ENCODE measurements around the gene TMEFF1. TPM values are rescaled to one million over a fixed set of nuclear protein-coding genes. Genes with fewer than 3 reads are reported as not detected.

TMEFF1 gene
- total RNA-seq, 3 donors from 2014 or later, result 0.38 to 0.98 TPM; not detected in 1

- no peaks in the 10 kb centered on the region for H3K4me1 ChIP-seq (ENCODE audit: low read depth)
- H3K36me3 ChIP-seq (ENCODE audit: low read depth), result no peaks in the 10 kb centered on the region
- DNase-seq (no peak), ATAC-seq (no peak)
- intact Hi-C loops (cut with DNase I, micrococcal nuclease), result no loop called here
- no peak overlapping the region for H3K4me3 ChIP-seq
- H3K9me3 ChIP-seq, result no peaks in the 10 kb centered on the region
- no peak for TF ChIP-seq CTCF (IDR thresholded peaks at IDR 0.05)
Observed at GRCh38 chr9:100466171-100466828, 6.6 kb upstream of the TMEFF1 start.

GRCh38 chr9:100466829-100467221 lies 6.1 kb upstream of the TMEFF1 start:
- TF ChIP-seq CTCF (IDR thresholded peaks at IDR 0.05), result no peak
- Histone ChIP-seq H3K4me3 (no peak overlapping the region), H3K9me3 (no peaks in the 10 kb centered on the region), H3K36me3 (ENCODE audit: low read depth) (no peaks in the 10 kb centered on the region), H3K4me1 (ENCODE audit: low read depth) (no peaks in the 10 kb centered on the region)
- intact Hi-C loops (cut with DNase I, micrococcal nuclease), result no loop called here
- ATAC-seq, result no peak
- no peak for DNase-seq

- intact Hi-C loops (cut with DNase I, micrococcal nuclease), result no loop called here
- no peak for TF ChIP-seq CTCF (IDR thresholded peaks at IDR 0.05)
- DNase-seq (no peak), ATAC-seq (no peak)
- no peaks in the 10 kb centered on the region for H3K9me3 ChIP-seq
- no peaks in the 10 kb centered on the region for H3K36me3 ChIP-seq (ENCODE audit: low read depth)
- no peak overlapping the region for H3K4me3 ChIP-seq
- peaks cover 3% of the 10 kb centered on the region for H3K4me1 ChIP-seq (ENCODE audit: low read depth)
Observed at GRCh38 chr9:100468041-100468440, 4.9 kb upstream of the TMEFF1 start.

- intact Hi-C loops (cut with DNase I, micrococcal nuclease), result no loop called here
- no peak for TF ChIP-seq CTCF (IDR thresholded peaks at IDR 0.05)
- ATAC-seq (no peak), DNase-seq (no peak)
- no peak overlapping the region for H3K4me3 ChIP-seq
- H3K9me3 ChIP-seq, result no peaks in the 10 kb centered on the region
- H3K4me1 ChIP-seq (ENCODE audit: low read depth), result peaks cover 6% of the 10 kb centered on the region
- no peaks in the 10 kb centered on the region for H3K36me3 ChIP-seq (ENCODE audit: low read depth)
Observed at GRCh38 chr9:100472268-100472667, 681 bp upstream of the TMEFF1 start.

GRCh38 chr9:100473276-100474081 lies 530 bp downstream of the TMEFF1 start:
- Histone ChIP-seq H3K4me3 (no peak overlapping the region), H3K4me1 (ENCODE audit: low read depth) (peaks cover 6% of the 10 kb centered on the region), H3K36me3 (ENCODE audit: low read depth) (no peaks in the 10 kb centered on the region), H3K9me3 (no peaks in the 10 kb centered on the region)
- ATAC-seq (peak; percentile 76), DNase-seq (peak in 2 of 3 donors; percentile 5 to 39)
- TF ChIP-seq CTCF (IDR thresholded peaks at IDR 0.05), result no peak
- intact Hi-C loops (cut with DNase I, micrococcal nuclease), result no loop called here
